GM19240 (cell line): ENCODE data around the gene RTCB.
"Not testable (repeated sequence)": the region's sequence is repeated elsewhere in the genome, so short reads cannot be mapped to it uniquely, and the experiment has no call there.

Experiments
- DNase-seq: peaks from one replicate; pipeline ENCODE4 v3.0.0; 2011; ENCODE audit warnings: low spot score; ENCODE audit not compliant: insufficient read length

RTCB gene

GRCh38 chr22:32389685-32390084, 22.4 kb downstream of the RTCB start:
- no peak for DNase-seq

DNA sequence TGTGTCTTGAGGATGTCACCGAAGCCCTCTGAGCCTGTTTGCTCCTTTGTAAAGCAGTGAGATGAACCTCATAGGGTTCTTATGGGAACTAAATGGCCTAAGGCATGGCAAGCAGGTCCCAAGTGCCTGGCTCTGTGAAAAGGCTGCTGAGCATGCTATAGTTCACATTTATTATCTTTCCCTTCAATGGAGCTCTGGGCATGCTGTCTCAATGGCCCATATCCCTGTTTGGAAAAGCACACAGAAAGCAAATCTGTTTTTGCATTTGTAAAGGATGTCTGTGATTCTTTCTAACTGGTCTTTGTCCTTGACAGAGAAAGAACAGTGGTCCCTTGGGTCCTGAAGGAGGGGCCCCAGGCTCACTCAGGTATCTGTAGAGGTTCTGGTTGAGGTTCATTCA, 26.4 kb downstream of the RTCB start:
- no peak for DNase-seq

- no peak for DNase-seq
Observed at GRCh38 chr22:32380991-32381390, 31.1 kb downstream of the RTCB start.

- DNase-seq, result no peak
Observed at GRCh38 chr22:32378707-32379272, 33.3 kb downstream of the RTCB start.

- DNase-seq, result no peak
Observed at GRCh38 chr22:32376681-32377080, 35.4 kb downstream of the RTCB start.

- no peak for DNase-seq
Observed at GRCh38 chr22:32375678-32376450, 36.2 kb downstream of the RTCB start.

DNA sequence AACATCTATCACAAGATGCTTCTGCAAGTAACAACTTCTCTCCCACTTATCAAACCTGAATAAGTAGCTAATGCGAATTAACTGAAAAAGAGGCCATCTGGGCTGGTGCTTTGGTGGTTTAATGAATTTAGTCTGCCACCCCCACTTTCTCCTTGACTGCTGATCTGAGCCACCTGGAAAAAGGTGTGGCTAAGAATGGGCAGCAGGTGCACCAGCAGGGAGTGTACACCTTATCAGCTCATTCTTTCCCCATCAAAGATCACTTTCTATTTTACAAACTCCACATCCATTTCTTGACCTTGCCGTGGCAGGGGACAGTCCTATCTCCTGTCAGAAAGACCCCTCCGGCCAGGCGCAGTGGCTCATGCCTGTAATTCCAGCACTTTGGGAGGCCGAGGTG, 47.8 kb downstream of the RTCB start:
- DNase-seq, result no peak

- no peak for DNase-seq
Observed at GRCh38 chr22:32361257-32361656, 50.8 kb downstream of the RTCB start.

- not testable (repeated sequence) for DNase-seq
Observed at GRCh38 chr22:32360096-32360495, 52.0 kb downstream of the RTCB start.

DNA sequence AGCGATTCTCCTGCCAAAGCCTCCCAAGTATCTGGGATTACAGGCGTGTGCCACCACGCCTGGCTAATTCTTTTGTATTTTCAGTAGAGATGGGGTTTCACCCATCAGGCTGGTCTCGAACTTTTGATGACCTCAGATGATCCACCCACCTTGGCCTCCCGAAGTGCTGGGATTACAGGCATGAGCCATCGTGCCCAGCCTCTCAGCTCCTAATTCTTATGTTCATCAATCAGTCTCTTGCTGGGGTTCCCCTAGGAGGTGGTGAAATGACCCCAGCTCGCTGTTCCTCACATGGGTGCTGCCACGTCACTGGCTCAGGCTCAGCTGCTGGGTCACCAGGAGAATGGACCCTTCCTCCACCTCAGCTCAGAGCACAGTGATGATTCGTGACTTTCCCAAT, 54.5 kb downstream of the RTCB start, which contains the start of gene RFPL3:
RFPL3 (plus strand) TSS at position 301 of the 400 bp plus-strand sequence. CDS start 205 bp downstream, outside the sequence.
- DNase-seq, result not testable (repeated sequence)

DNA sequence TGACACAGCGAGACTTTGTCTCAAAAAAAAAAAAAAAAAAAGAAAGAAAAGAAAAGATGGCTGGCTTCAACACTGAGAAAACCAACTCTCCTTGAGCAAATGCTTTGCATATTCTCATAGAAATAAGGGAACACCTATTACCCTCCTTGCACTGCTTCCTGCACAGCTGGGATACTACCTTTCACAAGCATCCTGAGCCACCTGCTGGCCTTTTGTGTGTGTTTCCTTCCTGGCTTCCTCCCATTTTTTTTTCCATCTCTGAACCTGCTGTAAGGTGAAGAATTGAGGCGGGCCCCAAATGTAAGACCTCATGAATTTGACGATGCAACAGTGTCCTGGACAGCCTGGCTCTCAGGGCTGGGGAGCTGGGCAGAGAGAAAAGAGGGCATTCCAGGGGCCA, 56.3 kb downstream of the RTCB start:
- DNase-seq, result no peak

- DNase-seq, result no peak
Observed at GRCh38 chr22:32354360-32355351, 57.4 kb downstream of the RTCB start.

GRCh38 chr22:32353840-32354239, 58.2 kb downstream of the RTCB start:
- no peak for DNase-seq

- no peak for DNase-seq
Observed at GRCh38 chr22:32353292-32353691, 58.8 kb downstream of the RTCB start.

- DNase-seq, result no peak
Observed at GRCh38 chr22:32352681-32353080, 59.4 kb downstream of the RTCB start.

- DNase-seq, result not testable (repeated sequence)
Observed at GRCh38 chr22:32351875-32352274, 60.2 kb downstream of the RTCB start.

- no peak for DNase-seq
Observed at GRCh38 chr22:32348031-32348611, 63.9 kb downstream of the RTCB start.

DNA sequence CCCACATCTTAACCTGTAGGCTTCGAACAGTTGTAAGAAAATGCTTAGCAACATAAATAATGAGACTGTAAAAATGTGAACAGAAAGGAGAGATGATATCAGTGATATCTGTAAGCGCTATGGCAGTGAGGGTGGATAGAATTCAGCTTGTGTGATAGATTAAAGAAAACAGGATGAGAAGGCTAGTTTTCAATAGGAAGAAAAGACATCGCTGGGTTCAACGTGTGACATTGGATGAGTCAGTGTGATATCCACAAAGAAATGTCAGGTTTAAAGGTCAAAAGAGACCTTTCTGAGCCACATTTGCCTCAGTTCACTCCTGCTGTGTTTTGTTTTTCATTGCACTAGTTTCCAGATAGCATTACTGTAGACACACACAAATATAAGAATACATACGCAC, 68.1 kb downstream of the RTCB start:
- DNase-seq, result no peak

DNA sequence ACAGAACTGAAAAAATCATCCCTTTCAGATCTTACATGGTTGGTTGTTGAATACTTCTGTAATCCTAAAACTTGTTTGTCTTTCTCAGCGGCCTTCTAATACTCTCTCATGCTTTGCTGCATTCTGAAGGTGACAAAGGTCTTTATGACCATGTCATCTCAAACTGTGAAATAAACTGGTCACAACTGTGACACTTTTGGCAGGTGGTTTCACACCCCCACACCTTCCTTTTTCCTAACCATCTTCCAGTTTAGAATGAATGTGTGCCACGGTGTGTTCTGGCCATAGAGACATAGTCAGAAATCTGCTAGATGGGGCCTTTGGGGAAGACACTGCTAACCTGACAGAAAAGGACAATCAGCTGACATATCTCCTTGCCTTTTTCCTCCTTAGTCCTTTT, 69.1 kb downstream of the RTCB start:
- no peak for DNase-seq

DNA sequence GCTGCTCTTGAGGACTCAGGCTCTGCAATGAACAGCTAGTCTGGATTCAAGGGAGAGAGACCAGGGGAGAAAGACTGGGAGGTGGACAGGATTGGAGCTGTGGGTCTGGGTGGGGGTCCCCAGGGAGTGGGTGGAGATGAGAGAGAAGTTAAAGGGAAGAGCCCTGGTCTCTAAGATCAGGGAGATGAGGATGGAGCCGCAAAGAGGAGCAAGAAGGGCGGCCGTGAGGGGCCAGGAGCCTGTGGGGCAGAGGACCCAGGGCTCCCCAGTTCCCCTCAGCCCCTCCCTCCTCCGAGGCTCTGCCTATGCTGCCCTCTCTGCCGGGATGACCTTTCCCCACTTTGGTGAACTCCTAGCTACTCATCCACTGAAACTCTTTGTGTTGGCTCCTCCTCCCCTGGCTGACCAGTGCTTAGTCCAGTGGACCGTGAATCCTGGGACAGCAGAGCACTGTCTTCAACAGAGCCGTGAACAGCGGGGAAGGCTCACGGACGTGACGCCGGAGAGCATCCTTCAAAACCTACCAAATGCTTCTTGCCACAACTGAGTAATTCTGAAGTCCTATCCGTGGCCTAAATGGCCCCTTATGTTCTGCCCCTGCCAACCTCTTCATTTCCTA, 70.8 kb downstream of the RTCB start:
- no peak for DNase-seq

DNA sequence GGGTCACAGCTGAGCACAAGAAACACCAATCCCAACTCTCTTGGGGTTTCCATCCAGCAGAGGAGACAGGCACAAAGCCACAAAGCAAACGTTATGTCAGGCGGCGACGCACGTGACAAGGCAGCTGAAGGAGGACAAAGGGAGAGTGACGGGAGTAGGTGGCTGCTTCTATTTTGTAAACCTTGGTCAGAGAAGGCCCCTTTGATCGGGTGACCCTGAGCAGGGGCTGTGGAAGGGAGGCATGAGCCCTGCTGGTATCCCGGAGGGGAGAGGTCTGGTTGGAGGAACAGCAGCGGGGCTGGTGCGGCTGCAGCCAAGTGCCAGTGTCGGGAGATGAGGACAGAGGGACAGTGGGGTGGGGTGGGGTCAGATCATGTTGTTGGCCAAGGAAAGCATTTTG, 71.6 kb downstream of the RTCB start:
- DNase-seq, result no peak
